ENCODE data around the gene NISCH. TPM values are rescaled to one million over a fixed set of nuclear protein-coding genes. Genes with fewer than 3 reads are reported as not detected.
"Not testable (repeated sequence)": the region's sequence is repeated elsewhere in the genome, so short reads cannot be mapped to it uniquely, and the experiment has no call there.

The NISCH gene
- total and polyA plus RNA-seq, 2 donors (not counting 1 experiment from before 2014, with no cell fraction given), result 31.1 to 69.9 TPM

GRCh38 chr3:52525680-52526561 lies 70.5 kb downstream of the NISCH start:
- peaks cover 25% of the 10 kb centered on the region for H3K4me1 ChIP-seq (ENCODE audit: control insufficient read depth, extremely low read depth, insufficient read depth, low read length)
- DNase-seq (ENCODE audit: low read depth in 2 of 2), result no peak
- peaks cover 33% of the 10 kb centered on the region for H3K36me3 ChIP-seq (ENCODE audit: control insufficient read depth, insufficient read depth, low read length)
- no peak overlapping the region for H2AFZ ChIP-seq (ENCODE audit: low read length)
- H3K9me3 ChIP-seq (ENCODE audit: control insufficient read depth, insufficient read depth, low read depth, low read length), result no peaks in the 10 kb centered on the region
- H3K27ac ChIP-seq (ENCODE audit: insufficient read depth, low read length), result no peak overlapping the region
- no peaks in the 10 kb centered on the region for H3K27me3 ChIP-seq (ENCODE audit: control insufficient read depth, insufficient read depth, low read length)
- H3K79me2 ChIP-seq (ENCODE audit: control insufficient read depth, insufficient read depth, low read length), result peaks cover 7% of the 10 kb centered on the region
- H4K20me1 ChIP-seq (ENCODE audit: control insufficient read depth, extremely low read depth, insufficient read depth, low read length), result no peaks in the 10 kb centered on the region
- H3K9ac ChIP-seq (ENCODE audit: insufficient read depth, low read length), result no peak overlapping the region
- no peak for TF ChIP-seq EZH2 (IDR thresholded peaks at IDR 0.05; ENCODE audit: low read length, missing control alignments)
- TF ChIP-seq, protein P1, sequence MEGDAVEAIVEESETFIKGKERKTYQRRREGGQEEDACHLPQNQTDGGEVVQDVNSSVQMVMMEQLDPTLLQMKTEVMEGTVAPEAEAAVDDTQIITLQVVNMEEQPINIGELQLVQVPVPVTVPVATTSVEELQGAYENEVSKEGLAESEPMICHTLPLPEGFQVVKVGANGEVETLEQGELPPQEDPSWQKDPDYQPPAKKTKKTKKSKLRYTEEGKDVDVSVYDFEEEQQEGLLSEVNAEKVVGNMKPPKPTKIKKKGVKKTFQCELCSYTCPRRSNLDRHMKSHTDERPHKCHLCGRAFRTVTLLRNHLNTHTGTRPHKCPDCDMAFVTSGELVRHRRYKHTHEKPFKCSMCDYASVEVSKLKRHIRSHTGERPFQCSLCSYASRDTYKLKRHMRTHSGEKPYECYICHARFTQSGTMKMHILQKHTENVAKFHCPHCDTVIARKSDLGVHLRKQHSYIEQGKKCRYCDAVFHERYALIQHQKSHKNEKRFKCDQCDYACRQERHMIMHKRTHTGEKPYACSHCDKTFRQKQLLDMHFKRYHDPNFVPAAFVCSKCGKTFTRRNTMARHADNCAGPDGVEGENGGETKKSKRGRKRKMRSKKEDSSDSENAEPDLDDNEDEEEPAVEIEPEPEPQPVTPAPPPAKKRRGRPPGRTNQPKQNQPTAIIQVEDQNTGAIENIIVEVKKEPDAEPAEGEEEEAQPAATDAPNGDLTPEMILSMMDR (conservative IDR thresholded peaks at IDR 0.05 in 1 of 2, IDR thresholded peaks at IDR 0.05 in 1 of 2; ENCODE audit: low read depth in 1 of 2, low read length in 2 of 2), result no peak
- no peak overlapping the region for H3K4me3 ChIP-seq (replicated peaks in 1 of 4; ENCODE audit: control extremely low read depth in 1 of 4, insufficient read depth in 1 of 4, low read depth in 3 of 4, low read length in 4 of 4)
- H3K4me2 ChIP-seq (ENCODE audit: extremely low read depth, insufficient read depth, low read length), result no peak overlapping the region

GRCh38 chr3:52526671-52527038 lies 71.3 kb downstream of the NISCH start:
- H3K9me3 ChIP-seq (ENCODE audit: control insufficient read depth, insufficient read depth, low read depth, low read length), result not testable (repeated sequence)

DNA sequence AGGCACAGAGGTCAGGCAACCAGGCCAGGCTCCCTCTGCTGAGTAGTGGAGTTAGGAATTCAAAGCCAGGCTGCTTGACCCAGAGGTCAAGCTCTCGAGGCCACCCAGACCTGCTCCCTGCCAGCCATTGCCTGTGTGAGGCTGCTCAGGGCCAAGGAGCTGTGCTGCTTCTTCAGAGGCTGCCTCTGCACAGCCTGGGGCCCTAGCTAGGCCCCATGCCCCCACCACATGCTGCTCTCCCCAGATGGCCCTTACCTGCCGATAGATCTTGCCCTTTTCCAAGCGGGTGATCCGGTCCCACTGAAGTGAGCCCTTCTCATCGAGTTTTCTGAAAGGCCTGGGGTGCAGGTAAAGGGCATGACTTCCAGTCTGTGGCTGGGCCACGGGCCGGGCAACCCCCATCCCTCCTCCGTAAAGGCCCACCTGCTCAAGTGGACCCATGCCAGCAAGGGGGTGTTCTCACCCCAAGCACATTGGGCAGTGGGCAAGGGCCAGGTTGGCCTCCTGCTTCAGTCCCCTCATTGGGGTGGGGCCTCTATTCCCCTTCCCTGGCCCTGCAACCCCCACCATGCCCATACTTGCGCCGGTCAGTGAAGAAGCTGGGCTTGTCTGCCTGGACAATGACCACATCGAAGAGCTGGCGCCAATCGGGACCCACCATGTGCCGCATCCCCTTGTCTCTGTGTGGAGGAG lies 71.8 kb downstream of the NISCH start:
- Histone ChIP-seq H3K9ac (ENCODE audit: insufficient read depth, low read length) (no peak overlapping the region), H3K79me2 (ENCODE audit: control insufficient read depth, insufficient read depth, low read length) (peaks cover 17% of the 10 kb centered on the region), H3K9me3 (ENCODE audit: control insufficient read depth, insufficient read depth, low read depth, low read length) (no peaks in the 10 kb centered on the region), H3K27ac (ENCODE audit: insufficient read depth, low read length) (no peak overlapping the region), H3K4me3 (replicated peaks in 1 of 4; ENCODE audit: control extremely low read depth in 1 of 4, insufficient read depth in 1 of 4, low read depth in 3 of 4, low read length in 4 of 4) (no peak overlapping the region), H3K4me1 (ENCODE audit: control insufficient read depth, extremely low read depth, insufficient read depth, low read length) (peaks cover 26% of the 10 kb centered on the region), H3K27me3 (ENCODE audit: control insufficient read depth, insufficient read depth, low read length) (no peaks in the 10 kb centered on the region), H3K4me2 (ENCODE audit: extremely low read depth, insufficient read depth, low read length) (no peak overlapping the region), H4K20me1 (ENCODE audit: control insufficient read depth, extremely low read depth, insufficient read depth, low read length) (no peaks in the 10 kb centered on the region), H2AFZ (ENCODE audit: low read length) (no peak overlapping the region), H3K36me3 (ENCODE audit: control insufficient read depth, insufficient read depth, low read length) (peaks cover 33% of the 10 kb centered on the region)
- DNase-seq (ENCODE audit: low read depth in 2 of 2), result peak in 1 of 2 donors; percentile 29
- no peak for TF ChIP-seq EZH2 (IDR thresholded peaks at IDR 0.05; ENCODE audit: low read length, missing control alignments)
- TF ChIP-seq, protein P1 (conservative IDR thresholded peaks at IDR 0.05 in 1 of 2, IDR thresholded peaks at IDR 0.05 in 1 of 2; ENCODE audit: low read depth in 1 of 2, low read length in 2 of 2), result no peak

More at GRCh38 chr3:52526671-52527038, 71.3 kb downstream of the NISCH start:
- H3K4me3 ChIP-seq (replicated peaks in 1 of 4; ENCODE audit: control extremely low read depth in 1 of 4, insufficient read depth in 1 of 4, low read depth in 3 of 4, low read length in 4 of 4); H4K20me1 ChIP-seq (ENCODE audit: control insufficient read depth, extremely low read depth, insufficient read depth, low read length); H3K4me2 ChIP-seq (ENCODE audit: extremely low read depth, insufficient read depth, low read length); H2AFZ ChIP-seq (ENCODE audit: low read length); H3K9ac ChIP-seq (ENCODE audit: insufficient read depth, low read length); H3K27me3 ChIP-seq (ENCODE audit: control insufficient read depth, insufficient read depth, low read length); DNase-seq (ENCODE audit: low read depth in 2 of 2); H3K27ac ChIP-seq (ENCODE audit: insufficient read depth, low read length): not testable (repeated sequence)
- Histone ChIP-seq H3K79me2 (ENCODE audit: control insufficient read depth, insufficient read depth, low read length) (peaks cover 12% of the 10 kb centered on the region), H3K4me1 (ENCODE audit: control insufficient read depth, extremely low read depth, insufficient read depth, low read length) (peaks cover 25% of the 10 kb centered on the region), H3K36me3 (ENCODE audit: control insufficient read depth, insufficient read depth, low read length) (peaks cover 33% of the 10 kb centered on the region)
